Non-pigmented ciliary epithelial cell (primary cell): Measurements from ENCODE around the gene SNX9.
"Not testable (repeated sequence)": the region's sequence is repeated elsewhere in the genome, so short reads cannot be mapped to it uniquely, and the experiment has no call there.

Experiments used
- DNase-seq: peaks from one replicate; pipeline ENCODE4 v3.0.0-alpha.2; 2010; ENCODE audit warnings: low read depth

Gene SNX9

GRCh38 chr6:157887892-157888291 lies 64.8 kb downstream of the SNX9 start:
- no peak for DNase-seq

- no peak for DNase-seq
Measured at GRCh38 chr6:157891544-157892362, 68.7 kb downstream of the SNX9 start.

GRCh38 chr6:157892363-157892877 lies 69.4 kb downstream of the SNX9 start:
- no peak for DNase-seq

GRCh38 chr6:157893238-157893637 lies 70.2 kb downstream of the SNX9 start:
- DNase-seq, result no peak

GRCh38 chr6:157895585-157895984 lies 72.5 kb downstream of the SNX9 start:
- DNase-seq, result no peak

- no peak for DNase-seq
Measured at GRCh38 chr6:157896932-157897331, 73.9 kb downstream of the SNX9 start.

- DNase-seq, result no peak
Measured at GRCh38 chr6:157898169-157898568, 75.1 kb downstream of the SNX9 start.

- DNase-seq, result no peak
Measured at GRCh38 chr6:157898640-157899039, 75.6 kb downstream of the SNX9 start.

GRCh38 chr6:157900262-157900661 lies 77.2 kb downstream of the SNX9 start:
- DNase-seq, result not testable (repeated sequence)

- DNase-seq, result not testable (repeated sequence)
Measured at GRCh38 chr6:157900751-157901150, 77.7 kb downstream of the SNX9 start.

GRCh38 chr6:157904999-157905398 lies 82.0 kb downstream of the SNX9 start:
- no peak for DNase-seq

- DNase-seq, result no peak
Measured at GRCh38 chr6:157905590-157906342, 82.7 kb downstream of the SNX9 start.

GRCh38 chr6:157906537-157907061 lies 83.6 kb downstream of the SNX9 start:
- no peak for DNase-seq

- DNase-seq, result no peak
Measured at GRCh38 chr6:157907651-157908050, 84.6 kb downstream of the SNX9 start.

GRCh38 chr6:157908369-157909281 lies 85.6 kb downstream of the SNX9 start:
- no peak for DNase-seq

GRCh38 chr6:157909282-157909664 lies 86.2 kb downstream of the SNX9 start:
- DNase-seq, result no peak

GRCh38 chr6:157911278-157911677 lies 88.2 kb downstream of the SNX9 start:
- DNase-seq, result no peak

- no peak for DNase-seq
Measured at GRCh38 chr6:157911786-157912185, 88.7 kb downstream of the SNX9 start.

GRCh38 chr6:157912326-157912725 lies 89.3 kb downstream of the SNX9 start:
- DNase-seq, result peak; percentile 86

- DNase-seq, result no peak
Measured at GRCh38 chr6:157921685-157922367, 98.8 kb downstream of the SNX9 start.

- no peak for DNase-seq
Measured at GRCh38 chr6:157925771-157926170, 102.7 kb downstream of the SNX9 start.
